Cardiac fibroblast (primary cell): Measurements from ENCODE around the gene METTL26.

Experiments
- DNase-seq, 2 donors: peaks; one replicate each; pipeline versions ENCODE4 v3.0.0 to v3.0.0-alpha.2; 2010; ENCODE audit warnings: low read depth in 2 of 2
- H3K4me3 ChIP-seq, 2 donors: replicated peaks in 1 of 2; 1 replicate in 1 of 2; 2 replicates in 1 of 2; pipeline ENCODE4 v1.5.1; 2011; ENCODE audit warnings: low read depth in 2 of 2, low read length in 2 of 2, mild to moderate bottlenecking in 2 of 2, moderate library complexity in 1 of 2
- TF ChIP-seq, protein P1 (sequence below): IDR thresholded peaks from one replicate; pipeline ENCODE4 v1.5.1; 2011; ENCODE audit warnings: low read depth, mild to moderate bottlenecking, low read length, inconsistent platforms

METTL26 gene

DNA sequence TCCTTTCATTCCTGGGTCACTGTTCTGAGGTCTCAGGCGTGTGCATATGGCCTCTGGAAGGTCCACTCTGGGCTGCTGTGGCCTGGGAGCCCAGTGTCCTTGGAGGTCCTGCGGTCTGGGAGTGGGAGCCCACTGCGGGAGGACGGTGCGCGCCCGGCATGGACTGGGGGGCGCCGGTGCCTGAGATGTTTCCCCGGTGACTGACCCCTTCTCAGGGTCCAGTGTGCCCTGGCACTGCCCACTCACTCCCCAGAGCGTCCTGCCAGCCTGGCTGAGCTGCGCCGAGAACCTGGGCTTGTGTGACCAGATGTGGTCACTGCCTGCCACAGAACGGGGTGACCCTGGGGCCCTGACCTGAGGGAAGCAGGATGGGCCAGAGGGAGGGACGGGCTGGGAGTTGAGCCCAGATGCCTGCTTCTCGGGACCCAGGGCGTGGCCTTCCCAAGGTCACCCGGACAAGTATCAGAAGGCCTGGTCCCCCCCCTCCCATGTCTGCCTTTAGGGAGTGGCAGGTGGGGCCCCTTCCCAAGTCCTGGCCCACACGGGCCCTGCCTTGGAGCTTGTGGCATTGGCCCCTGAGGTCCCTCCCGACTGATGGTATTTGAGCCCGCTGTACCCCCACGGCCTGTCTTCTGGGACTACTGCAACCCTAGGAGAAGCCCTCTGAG lies 38.2 kb upstream of the METTL26 start:
- H3K4me3 ChIP-seq, result no peak overlapping the region
- DNase-seq, result no peak
- TF ChIP-seq, protein P1, sequence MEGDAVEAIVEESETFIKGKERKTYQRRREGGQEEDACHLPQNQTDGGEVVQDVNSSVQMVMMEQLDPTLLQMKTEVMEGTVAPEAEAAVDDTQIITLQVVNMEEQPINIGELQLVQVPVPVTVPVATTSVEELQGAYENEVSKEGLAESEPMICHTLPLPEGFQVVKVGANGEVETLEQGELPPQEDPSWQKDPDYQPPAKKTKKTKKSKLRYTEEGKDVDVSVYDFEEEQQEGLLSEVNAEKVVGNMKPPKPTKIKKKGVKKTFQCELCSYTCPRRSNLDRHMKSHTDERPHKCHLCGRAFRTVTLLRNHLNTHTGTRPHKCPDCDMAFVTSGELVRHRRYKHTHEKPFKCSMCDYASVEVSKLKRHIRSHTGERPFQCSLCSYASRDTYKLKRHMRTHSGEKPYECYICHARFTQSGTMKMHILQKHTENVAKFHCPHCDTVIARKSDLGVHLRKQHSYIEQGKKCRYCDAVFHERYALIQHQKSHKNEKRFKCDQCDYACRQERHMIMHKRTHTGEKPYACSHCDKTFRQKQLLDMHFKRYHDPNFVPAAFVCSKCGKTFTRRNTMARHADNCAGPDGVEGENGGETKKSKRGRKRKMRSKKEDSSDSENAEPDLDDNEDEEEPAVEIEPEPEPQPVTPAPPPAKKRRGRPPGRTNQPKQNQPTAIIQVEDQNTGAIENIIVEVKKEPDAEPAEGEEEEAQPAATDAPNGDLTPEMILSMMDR, result no peak

GRCh38 chr16:673399-673991 lies 37.4 kb upstream of the METTL26 start:
- TF ChIP-seq, protein P1, result no peak
- H3K4me3 ChIP-seq, result no peak overlapping the region
- DNase-seq, result no peak

DNA sequence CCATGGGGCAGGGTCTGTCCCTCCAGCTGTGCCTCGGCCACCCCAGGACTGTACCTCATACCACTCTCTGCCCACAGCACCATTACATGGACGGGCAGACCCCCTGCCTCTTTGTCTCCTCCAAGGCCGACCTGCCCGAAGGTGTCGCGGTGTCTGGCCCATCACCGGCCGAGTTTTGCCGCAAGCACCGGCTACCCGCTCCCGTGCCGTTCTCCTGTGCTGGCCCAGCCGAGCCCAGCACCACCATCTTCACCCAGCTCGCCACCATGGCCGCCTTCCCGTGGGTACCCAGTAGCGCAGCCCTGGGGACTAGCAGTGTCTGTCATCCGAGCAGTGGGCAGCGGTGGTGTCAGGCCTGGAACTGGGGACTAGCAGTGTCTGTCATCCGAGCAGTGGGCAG lies 36.7 kb upstream of the METTL26 start:
- TF ChIP-seq, protein P1, result no peak

GRCh38 chr16:672371-672770 lies 36.3 kb upstream of the METTL26 start:
- TF ChIP-seq, protein P1, result no peak
- no peak overlapping the region for H3K4me3 ChIP-seq
- no peak for DNase-seq

More for the DNA sequence above, 36.7 kb upstream of the METTL26 start:
- no peak overlapping the region for H3K4me3 ChIP-seq
- DNase-seq, result no peak

- TF ChIP-seq, protein P1, result no peak
- no peak for DNase-seq
- no peak overlapping the region for H3K4me3 ChIP-seq
Observed at GRCh38 chr16:671353-672131, 35.4 kb upstream of the METTL26 start.

GRCh38 chr16:670485-671352 lies 34.6 kb upstream of the METTL26 start:
- no peak for DNase-seq
- TF ChIP-seq, protein P1, result no peak
- H3K4me3 ChIP-seq, result no peak overlapping the region
